ENCODE measurements around the gene ALPP. TPM values are rescaled to one million over a fixed set of nuclear protein-coding genes. Genes with fewer than 3 reads are reported as not detected.

Gene ALPP
- total and polyA plus RNA-seq, 4 donors = 7.0 to 25.8 (median 11.5) TPM

DNA sequence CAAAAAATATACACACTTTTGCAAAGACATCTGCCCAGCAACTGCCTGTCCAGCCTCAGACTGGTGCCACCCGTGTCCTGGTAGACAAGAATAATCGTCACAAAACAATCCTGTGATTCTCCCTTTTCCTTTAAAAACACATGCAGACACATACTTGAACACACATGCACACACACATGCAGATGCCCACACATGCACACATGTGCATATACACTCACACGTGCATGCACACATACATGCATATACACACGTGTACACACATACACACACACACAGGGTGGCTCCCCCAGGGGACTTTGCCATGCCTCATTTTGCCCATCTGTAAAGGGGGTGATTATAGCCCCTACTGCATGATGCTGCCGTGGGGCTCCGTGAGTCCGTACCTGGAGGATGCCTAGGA, 24.9 kb upstream of the ALPP start:
- no peak overlapping the region for H3K4me3 ChIP-seq
- DNase-seq = no peak
- peaks cover 0 to 13% (median 0%) of the 10 kb centered on the region in 5 donors for H3K4me1 ChIP-seq (ENCODE audit: control insufficient read depth in 5 of 5, insufficient read depth in 5 of 5, low read length in 5 of 5)

DNA sequence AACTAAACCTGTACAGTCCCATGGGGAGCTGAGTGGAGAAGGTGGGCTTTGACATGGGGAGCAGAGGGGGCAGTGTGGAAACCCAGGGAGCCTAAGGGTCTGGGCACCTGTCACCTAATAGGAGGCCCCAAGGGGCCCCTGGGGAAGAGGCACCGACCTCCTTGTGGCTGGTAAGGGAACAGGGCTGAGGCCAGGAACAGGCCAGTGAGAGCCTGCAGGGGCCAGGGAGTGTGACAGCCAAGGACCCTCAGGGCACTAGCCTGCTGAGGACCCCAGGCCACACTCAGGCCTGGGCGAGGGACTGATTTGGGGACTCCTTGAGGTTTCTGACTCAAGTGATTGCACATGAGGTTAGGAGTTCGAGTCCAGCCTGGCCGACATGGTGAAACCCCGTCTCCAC, 24.5 kb upstream of the ALPP start:
- no peak for TF ChIP-seq CTCF (IDR thresholded peaks at IDR 0.05; ENCODE audit: control extremely low read depth, extremely low read depth)
- H3K9ac ChIP-seq (ENCODE audit: insufficient read depth in 1 of 2, low read length in 2 of 2) = no peak overlapping the region
- peaks cover 0 to 5% (median 0%) of the 10 kb centered on the region in 4 donors for H3K9me3 ChIP-seq (ENCODE audit: control insufficient read depth in 4 of 4, insufficient read depth in 3 of 4, low read length in 3 of 4)
- WGBS, 2 donors = 93 to 96% methylated on average over 5 of the region's 5 CpGs
- peaks cover 10 to 34% (median 28%) of the 10 kb centered on the region in 3 donors for H3K27me3 ChIP-seq (ENCODE audit: control insufficient read depth in 3 of 3, insufficient read depth in 3 of 3, low read length in 2 of 3)
- no peak for DNase-seq
- H3K36me3 ChIP-seq (ENCODE audit: control insufficient read depth in 4 of 4, insufficient read depth in 4 of 4, low read length in 4 of 4) = no peaks in the 10 kb centered on the region
- H3K4me3 ChIP-seq = no peak overlapping the region
- H3K27ac ChIP-seq (ENCODE audit: low read depth in 1 of 2, low read length in 1 of 2) = no peak overlapping the region
- no peak for ATAC-seq (ENCODE audit: insufficient read depth, low FRiP score)
- peaks cover 0 to 11% (median 0%) of the 10 kb centered on the region in 5 donors for H3K4me1 ChIP-seq (ENCODE audit: control insufficient read depth in 5 of 5, insufficient read depth in 5 of 5, low read length in 5 of 5)

More for the DNA sequence above, 24.9 kb upstream of the ALPP start:
- H3K27ac ChIP-seq (ENCODE audit: low read depth in 1 of 2, low read length in 1 of 2) = no peak overlapping the region
- TF ChIP-seq CTCF (IDR thresholded peaks at IDR 0.05; ENCODE audit: control extremely low read depth, extremely low read depth) = no peak
- ATAC-seq (ENCODE audit: insufficient read depth, low FRiP score) = no peak
- no peaks in the 10 kb centered on the region for H3K36me3 ChIP-seq (ENCODE audit: control insufficient read depth in 4 of 4, insufficient read depth in 4 of 4, low read length in 4 of 4)
- H3K9ac ChIP-seq (ENCODE audit: insufficient read depth in 1 of 2, low read length in 2 of 2) = no peak overlapping the region
- peaks cover 0 to 5% (median 0%) of the 10 kb centered on the region in 4 donors for H3K9me3 ChIP-seq (ENCODE audit: control insufficient read depth in 4 of 4, insufficient read depth in 3 of 4, low read length in 3 of 4)
- 83 to 89% methylated on average over 7 of the region's 7 CpGs for WGBS, 2 donors
- H3K27me3 ChIP-seq (ENCODE audit: control insufficient read depth in 3 of 3, insufficient read depth in 3 of 3, low read length in 2 of 3) = peaks cover 10 to 37% (median 28%) of the 10 kb centered on the region in 3 donors

- Histone ChIP-seq H3K27ac (ENCODE audit: low read depth in 1 of 2, low read length in 1 of 2) (no peak overlapping the region), H3K9me3 (ENCODE audit: control insufficient read depth in 4 of 4, insufficient read depth in 3 of 4, low read length in 3 of 4) (no peaks in the 10 kb centered on the region), H3K4me3 (no peak overlapping the region), H3K4me1 (ENCODE audit: control insufficient read depth in 5 of 5, insufficient read depth in 5 of 5, low read length in 5 of 5) (peaks cover 0 to 4% (median 0%) of the 10 kb centered on the region in 5 donors), H3K27me3 (ENCODE audit: control insufficient read depth in 3 of 3, insufficient read depth in 3 of 3, low read length in 2 of 3) (no peaks in the 10 kb centered on the region), H3K9ac (ENCODE audit: insufficient read depth in 1 of 2, low read length in 2 of 2) (no peak overlapping the region), H3K36me3 (ENCODE audit: control insufficient read depth in 4 of 4, insufficient read depth in 4 of 4, low read length in 4 of 4) (no peaks in the 10 kb centered on the region)
- DNase-seq = no peak
- 91 to 95% methylated on average over 5 of the region's 5 CpGs for WGBS, 2 donors
- no peak for TF ChIP-seq CTCF (IDR thresholded peaks at IDR 0.05; ENCODE audit: control extremely low read depth, extremely low read depth)
- no peak for ATAC-seq (ENCODE audit: insufficient read depth, low FRiP score)
Measured at GRCh38 chr2:232361646-232362045, 16.9 kb upstream of the ALPP start.

Data from lung (tissue), 12 donors.